ENCODE results near the gene SRRM3. TPM values are rescaled to one million over a fixed set of nuclear protein-coding genes. Genes with fewer than 3 reads are reported as not detected.
"Not testable (repeated sequence)": the region's sequence is repeated elsewhere in the genome, so short reads cannot be mapped to it uniquely, and the experiment has no call there.

The SRRM3 gene
- total RNA-seq, 1 donor from 2014 or later = 3.4 TPM

GRCh38 chr7:76224695-76225094, 23.0 kb downstream of the SRRM3 start:
- intact Hi-C loops (cut with DNase I) = no loop called here
- H3K27ac ChIP-seq = no peak overlapping the region
- H3K4me3 ChIP-seq = no peak overlapping the region
- no peaks in the 10 kb centered on the region for H3K4me1 ChIP-seq
- no peaks in the 10 kb centered on the region for H3K36me3 ChIP-seq
- no peaks in the 10 kb centered on the region for H3K27me3 ChIP-seq
- TF ChIP-seq CTCF (IDR thresholded peaks at IDR 0.05) = no peak
- DNase-seq (ENCODE audit: low spot score in 2 of 2) = no peak
- H3K9me3 ChIP-seq = no peaks in the 10 kb centered on the region

DNA sequence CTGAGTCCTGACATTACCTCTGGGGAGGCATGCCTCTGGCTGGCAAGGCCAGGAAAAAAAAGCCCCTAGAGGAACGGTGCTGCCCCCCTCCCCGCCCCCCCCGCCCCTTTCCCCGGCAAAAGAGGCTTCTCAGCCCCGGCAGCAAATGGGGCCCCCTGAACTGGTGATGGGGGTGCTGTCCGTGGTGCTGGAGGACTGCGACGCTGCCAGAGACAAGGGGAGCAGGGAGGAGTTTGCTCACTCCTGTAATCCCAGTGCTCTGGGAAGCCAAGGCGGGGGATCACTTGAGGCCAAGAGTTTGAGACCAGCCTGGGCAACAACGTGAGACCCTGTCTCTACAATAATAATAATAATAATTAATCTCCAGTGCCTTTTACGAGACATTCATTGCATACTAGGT, 23.7 kb downstream of the SRRM3 start:
- H3K4me1 ChIP-seq = no peaks in the 10 kb centered on the region
- TF ChIP-seq CTCF (IDR thresholded peaks at IDR 0.05) = no peak
- intact Hi-C loops (cut with DNase I) = no loop called here
- DNase-seq (ENCODE audit: low spot score in 2 of 2) = no peak
- no peak overlapping the region for H3K4me3 ChIP-seq
- no peak overlapping the region for H3K27ac ChIP-seq
- no peaks in the 10 kb centered on the region for H3K36me3 ChIP-seq
- H3K9me3 ChIP-seq = no peaks in the 10 kb centered on the region
- no peaks in the 10 kb centered on the region for H3K27me3 ChIP-seq

DNA sequence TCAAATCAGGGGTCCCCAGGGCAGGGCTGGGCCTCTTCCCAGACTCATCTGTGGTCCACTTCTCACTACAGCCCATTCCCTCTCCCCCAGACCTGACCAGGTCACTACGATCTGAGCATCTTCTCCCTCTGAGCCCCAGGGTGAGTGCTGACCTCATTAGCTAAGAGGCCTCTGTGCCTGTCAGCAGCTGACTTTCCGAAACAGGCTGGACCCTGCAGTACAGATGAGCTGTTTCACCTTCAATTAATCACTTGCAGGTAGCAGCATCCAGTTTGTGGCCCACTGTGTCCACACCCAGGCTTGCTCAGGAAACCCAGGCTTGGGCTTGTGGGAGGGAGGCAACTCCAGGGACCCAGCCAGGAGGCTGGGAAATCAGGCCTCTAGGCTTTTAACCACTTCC, 24.3 kb downstream of the SRRM3 start:
- intact Hi-C loops (cut with DNase I) = no loop called here
- H3K4me3 ChIP-seq = no peak overlapping the region
- H3K27me3 ChIP-seq = no peaks in the 10 kb centered on the region
- no peak for TF ChIP-seq CTCF (IDR thresholded peaks at IDR 0.05)
- no peak overlapping the region for H3K27ac ChIP-seq
- no peak for DNase-seq (ENCODE audit: low spot score in 2 of 2)
- H3K4me1 ChIP-seq = no peaks in the 10 kb centered on the region
- H3K36me3 ChIP-seq = no peaks in the 10 kb centered on the region
- no peaks in the 10 kb centered on the region for H3K9me3 ChIP-seq

DNA sequence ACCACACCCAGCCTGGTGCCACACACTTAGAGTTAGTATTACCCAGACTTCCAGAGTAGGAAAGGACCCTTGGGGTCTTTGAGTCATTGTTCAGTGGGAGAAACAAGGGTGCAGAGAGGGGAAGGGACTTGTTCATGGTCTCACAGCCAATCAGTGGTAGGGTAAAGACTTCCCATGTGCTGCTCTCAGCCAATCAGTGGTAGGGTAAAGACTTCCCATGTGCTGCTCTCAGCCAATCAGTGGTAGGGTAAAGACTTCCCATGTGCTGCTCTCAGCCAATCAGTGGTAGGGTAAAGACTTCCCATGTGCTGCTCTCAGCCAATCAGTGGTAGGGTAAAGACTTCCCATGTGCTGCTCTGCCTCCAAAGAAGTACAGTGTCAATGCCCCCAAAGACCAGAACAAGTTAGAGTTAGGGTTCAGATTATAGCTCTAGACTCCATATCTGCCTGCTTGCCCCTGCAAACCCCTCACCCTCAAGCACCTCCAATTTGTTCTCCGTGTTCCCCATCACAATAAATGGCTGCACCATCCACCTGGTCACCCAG, 25.3 kb downstream of the SRRM3 start:
- intact Hi-C loops (cut with DNase I); H3K4me3 ChIP-seq; H3K9me3 ChIP-seq; H3K27ac ChIP-seq; H3K36me3 ChIP-seq; H3K27me3 ChIP-seq; DNase-seq (ENCODE audit: low spot score in 2 of 2); H3K4me1 ChIP-seq: not testable (repeated sequence)

DNA sequence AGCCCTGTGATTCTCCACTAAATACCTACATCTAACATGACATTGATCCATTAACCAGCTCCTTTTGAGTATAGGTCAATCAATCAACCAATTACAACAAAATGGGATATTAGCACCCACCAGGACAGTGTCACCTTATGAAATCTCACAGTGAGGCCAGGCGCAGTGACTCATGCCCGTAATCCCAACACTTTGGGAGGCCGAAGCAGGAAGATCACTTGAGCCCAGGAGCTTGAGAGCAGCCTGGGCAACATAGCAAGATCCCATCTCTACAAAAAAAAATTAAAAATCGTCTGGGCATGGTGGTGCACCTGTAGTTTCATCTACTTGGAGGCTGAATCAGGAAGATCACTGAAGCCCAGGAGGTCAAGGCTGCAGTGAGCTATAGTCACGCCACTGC, 28.5 kb downstream of the SRRM3 start:
- intact Hi-C loops (cut with DNase I) = no loop called here
- no peaks in the 10 kb centered on the region for H3K9me3 ChIP-seq
- H3K27me3 ChIP-seq = no peaks in the 10 kb centered on the region
- H3K4me3 ChIP-seq = no peak overlapping the region
- no peaks in the 10 kb centered on the region for H3K36me3 ChIP-seq
- DNase-seq (ENCODE audit: low spot score in 2 of 2) = no peak
- no peaks in the 10 kb centered on the region for H3K4me1 ChIP-seq
- H3K27ac ChIP-seq = no peak overlapping the region
- TF ChIP-seq CTCF (IDR thresholded peaks at IDR 0.05) = no peak

DNA sequence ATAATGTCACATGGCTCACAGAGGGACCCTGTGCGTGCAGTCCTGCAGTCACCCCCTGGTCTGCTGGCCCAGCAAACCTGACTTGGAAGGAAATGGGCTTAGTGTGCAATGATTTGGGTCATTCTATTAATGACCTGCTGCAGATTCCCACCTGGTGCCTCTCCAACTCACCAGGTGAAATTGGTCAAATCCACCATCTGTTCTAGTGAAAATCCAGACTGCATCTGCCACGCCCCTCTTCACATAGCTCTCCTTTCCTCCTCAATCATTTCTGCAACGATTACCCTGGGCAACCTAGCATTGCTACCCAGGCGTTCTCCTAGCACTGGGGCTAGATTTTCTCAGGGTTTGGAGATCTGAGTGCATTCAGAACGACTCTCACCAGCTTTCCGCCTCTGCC, 29.4 kb downstream of the SRRM3 start:
- no peak for TF ChIP-seq CTCF (IDR thresholded peaks at IDR 0.05)
- Histone ChIP-seq H3K9me3 (no peaks in the 10 kb centered on the region), H3K36me3 (no peaks in the 10 kb centered on the region), H3K4me1 (no peaks in the 10 kb centered on the region), H3K4me3 (no peak overlapping the region), H3K27me3 (no peaks in the 10 kb centered on the region), H3K27ac (no peak overlapping the region)
- intact Hi-C loops (cut with DNase I) = no loop called here
- no peak for DNase-seq (ENCODE audit: low spot score in 2 of 2)
